VCaP (cell line): ENCODE measurements around the gene PPP1R7.

Source experiments
- H3K27ac ChIP-seq: fragments of 450-650 bp; 2 replicates; pipeline ENCODE4 v1.5.1; 2017
- CTCF ChIP-seq: fragments of 450-650 bp; conservative IDR thresholded peaks from 2 replicates; pipeline ENCODE4 v1.5.1; 2017; ENCODE audit warnings: mild to moderate bottlenecking, moderate library complexity

Gene PPP1R7

GRCh38 chr2:241109210-241110088 is 40.8 kb upstream of the PPP1R7 start:
- no peak overlapping the region for H3K27ac ChIP-seq
- no peak for TF ChIP-seq CTCF

GRCh38 chr2:241110089-241110606 is 40.1 kb upstream of the PPP1R7 start:
- no peak overlapping the region for H3K27ac ChIP-seq
- TF ChIP-seq CTCF = no peak

GRCh38 chr2:241110607-241111439 is 39.4 kb upstream of the PPP1R7 start:
- no peak overlapping the region for H3K27ac ChIP-seq
- TF ChIP-seq CTCF = no peak

GRCh38 chr2:241111440-241111805 is 38.8 kb upstream of the PPP1R7 start:
- no peak for TF ChIP-seq CTCF
- no peak overlapping the region for H3K27ac ChIP-seq

- no peak overlapping the region for H3K27ac ChIP-seq
- no peak for TF ChIP-seq CTCF
Observed at GRCh38 chr2:241112046-241112445, 38.2 kb upstream of the PPP1R7 start.

GRCh38 chr2:241112592-241112991 is 37.7 kb upstream of the PPP1R7 start:
- TF ChIP-seq CTCF = no peak
- no peak overlapping the region for H3K27ac ChIP-seq

- no peak overlapping the region for H3K27ac ChIP-seq
- no peak for TF ChIP-seq CTCF
Observed at GRCh38 chr2:241114836-241115235, 35.4 kb upstream of the PPP1R7 start.
